ENCODE results near the gene HAUS3.

GRCh38 chr4:2256781-2257191, 14.9 kb upstream of the HAUS3 start:
- TF ChIP-seq CTCF (conservative IDR thresholded peaks at IDR 0.05; ENCODE audit: low read depth, low read length) (no peak), EZH2 (IDR thresholded peaks at IDR 0.05; ENCODE audit: low read length, unreplicated experiment) (no peak)
